Vagina (tissue), 2 donors: ENCODE results near the gene TMEM204.

ENCODE experiments used
- CTCF ChIP-seq, 3 experiments: fragments of 450-650 bp in 2 of 3; fragments of 200-600 bp in 1 of 3; sonication (generic) in 1 of 3; IDR thresholded peaks; one replicate each; pipeline ENCODE4 v1.5.1; 2017 to 2019; ENCODE audit warnings: antibody characterized with exemption in 3 of 3, mild to moderate bottlenecking in 2 of 3, moderate library complexity in 2 of 3
- POLR2AphosphoS5 ChIP-seq, 2 donors: sonication (generic); formaldehyde crosslinking; IDR thresholded peaks; one replicate each; pipeline ENCODE4 v1.9.0; 2017; ENCODE audit warnings: antibody characterized with exemption in 2 of 2, mild to moderate bottlenecking in 2 of 2, low read depth in 1 of 2; ENCODE audit not compliant: insufficient read depth in 1 of 2

- TF ChIP-seq CTCF (IDR thresholded peaks at IDR 0.05) = no peak
- no peak for TF ChIP-seq POLR2AphosphoS5 (IDR thresholded peaks at IDR 0.05; ENCODE audit: insufficient read depth in 1 of 2, low read depth in 1 of 2)
Observed at GRCh38 chr16:1501630-1502029, 31.8 kb upstream of the TMEM204 start.
